Panc1 (cell line): ENCODE results near the gene PPM1L.

ENCODE experiments used
- POLR2AphosphoS5 ChIP-seq: IDR thresholded peaks from 2 replicates; pipeline ENCODE4 v1.6.1; 2012; ENCODE audit warnings: mild to moderate bottlenecking, low read depth, low read length, moderate library complexity
- SIN3A ChIP-seq: IDR thresholded peaks from 2 replicates; pipeline ENCODE4 v1.6.1; 2012; ENCODE audit warnings: low read depth, mild to moderate bottlenecking, low read length, moderate library complexity, borderline replicate concordance; ENCODE audit not compliant: insufficient read depth
- TF ChIP-seq, protein P1 (sequence below): fragments of 450-650 bp; IDR thresholded peaks from 2 replicates; pipeline ENCODE4 v1.5.1; 2017; ENCODE audit warnings: mild to moderate bottlenecking

DNA sequence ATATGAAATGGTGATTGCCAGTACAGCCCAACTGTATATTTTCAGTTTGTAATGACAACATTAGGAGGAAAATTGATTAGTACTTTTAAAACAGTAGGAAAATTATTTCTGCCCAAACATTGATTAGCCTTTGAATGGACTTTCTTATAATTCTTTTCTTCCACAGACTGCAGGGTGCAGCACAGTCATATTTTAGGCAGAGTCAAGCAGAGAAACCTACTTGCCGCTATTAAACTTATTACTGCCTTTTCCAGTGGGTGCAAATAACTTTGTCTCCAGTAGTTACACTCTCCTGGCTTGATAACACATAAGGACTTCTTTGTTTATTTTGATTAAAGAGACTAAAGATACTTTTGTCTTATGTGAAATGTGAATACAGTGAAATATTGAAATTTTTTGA lies 85.4 kb downstream of the PPM1L start:
- TF ChIP-seq, protein P1, sequence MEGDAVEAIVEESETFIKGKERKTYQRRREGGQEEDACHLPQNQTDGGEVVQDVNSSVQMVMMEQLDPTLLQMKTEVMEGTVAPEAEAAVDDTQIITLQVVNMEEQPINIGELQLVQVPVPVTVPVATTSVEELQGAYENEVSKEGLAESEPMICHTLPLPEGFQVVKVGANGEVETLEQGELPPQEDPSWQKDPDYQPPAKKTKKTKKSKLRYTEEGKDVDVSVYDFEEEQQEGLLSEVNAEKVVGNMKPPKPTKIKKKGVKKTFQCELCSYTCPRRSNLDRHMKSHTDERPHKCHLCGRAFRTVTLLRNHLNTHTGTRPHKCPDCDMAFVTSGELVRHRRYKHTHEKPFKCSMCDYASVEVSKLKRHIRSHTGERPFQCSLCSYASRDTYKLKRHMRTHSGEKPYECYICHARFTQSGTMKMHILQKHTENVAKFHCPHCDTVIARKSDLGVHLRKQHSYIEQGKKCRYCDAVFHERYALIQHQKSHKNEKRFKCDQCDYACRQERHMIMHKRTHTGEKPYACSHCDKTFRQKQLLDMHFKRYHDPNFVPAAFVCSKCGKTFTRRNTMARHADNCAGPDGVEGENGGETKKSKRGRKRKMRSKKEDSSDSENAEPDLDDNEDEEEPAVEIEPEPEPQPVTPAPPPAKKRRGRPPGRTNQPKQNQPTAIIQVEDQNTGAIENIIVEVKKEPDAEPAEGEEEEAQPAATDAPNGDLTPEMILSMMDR: no peak; the same call in 1 of the 2 replicates
- TF ChIP-seq POLR2AphosphoS5 (no peak), SIN3A (no peak)
